ENCODE data around the gene DENR. TPM values are rescaled to one million over a fixed set of nuclear protein-coding genes. Genes with fewer than 3 reads are reported as not detected.
"Not testable (repeated sequence)": the region's sequence is repeated elsewhere in the genome, so short reads cannot be mapped to it uniquely, and the experiment has no call there.

Gene DENR, protein sequence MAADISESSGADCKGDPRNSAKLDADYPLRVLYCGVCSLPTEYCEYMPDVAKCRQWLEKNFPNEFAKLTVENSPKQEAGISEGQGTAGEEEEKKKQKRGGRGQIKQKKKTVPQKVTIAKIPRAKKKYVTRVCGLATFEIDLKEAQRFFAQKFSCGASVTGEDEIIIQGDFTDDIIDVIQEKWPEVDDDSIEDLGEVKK
- 46.3 to 57.6 TPM (median 49.6 TPM) in 3 replicates for total RNA-seq
- long read RNA-seq, partial matches to known transcripts: 9 of 10 reads
- long read RNA-seq, other reads (novel, unspliced or antisense): 1 of 10 reads

DNA sequence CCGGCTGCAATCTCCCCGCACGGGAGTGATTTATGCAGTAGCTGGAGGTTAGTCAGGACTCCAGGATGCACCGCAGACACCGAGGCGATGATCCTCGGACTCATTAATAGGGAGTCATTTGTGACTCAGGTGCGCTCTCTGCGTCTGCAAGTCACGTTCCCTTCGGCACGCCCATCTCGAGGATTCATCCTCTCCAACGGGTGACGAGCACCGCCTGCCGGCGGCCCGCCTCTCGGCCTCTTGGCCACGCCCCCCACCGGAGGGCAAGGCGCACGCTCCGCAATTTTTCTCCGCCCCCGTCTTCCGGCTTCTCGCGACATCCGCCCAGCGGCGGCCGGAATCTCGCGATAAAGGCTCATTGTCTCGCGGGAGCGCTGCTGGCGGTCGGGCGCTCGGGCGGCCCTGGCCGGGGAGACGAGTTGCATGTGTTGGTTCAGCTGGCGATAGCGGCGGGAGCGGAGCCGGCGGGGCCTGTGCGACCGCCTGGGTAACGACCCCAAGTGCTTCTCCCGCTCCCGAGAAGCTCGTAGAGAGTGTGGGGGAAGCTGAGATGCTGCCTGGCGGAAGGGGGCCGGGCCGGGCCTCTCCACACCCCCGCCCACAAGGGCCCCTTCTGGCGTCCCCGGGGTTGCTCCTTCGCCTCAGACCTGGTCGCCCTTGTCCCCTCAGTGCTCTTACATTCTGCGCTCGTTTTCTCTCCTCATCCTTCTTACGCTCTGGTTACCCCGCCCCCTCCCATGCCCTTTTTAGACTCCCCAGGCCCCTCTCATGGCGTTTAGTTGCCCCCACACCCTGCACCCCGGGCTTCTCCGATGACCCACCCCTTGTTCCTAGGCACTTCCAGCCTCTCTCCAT is at the start of gene DENR:
TSS of gene DENR (plus strand) at position 361 of the 855 bp plus-strand sequence. CDS start 878 bp downstream, outside the sequence.
- Mint-ChIP-seq H3K4me1 (ENCODE audit: low read depth) (peaks cover 31% of the 10 kb centered on the region), H3K27me3 (ENCODE audit: low read depth) (no peaks in the 10 kb centered on the region)

DNA sequence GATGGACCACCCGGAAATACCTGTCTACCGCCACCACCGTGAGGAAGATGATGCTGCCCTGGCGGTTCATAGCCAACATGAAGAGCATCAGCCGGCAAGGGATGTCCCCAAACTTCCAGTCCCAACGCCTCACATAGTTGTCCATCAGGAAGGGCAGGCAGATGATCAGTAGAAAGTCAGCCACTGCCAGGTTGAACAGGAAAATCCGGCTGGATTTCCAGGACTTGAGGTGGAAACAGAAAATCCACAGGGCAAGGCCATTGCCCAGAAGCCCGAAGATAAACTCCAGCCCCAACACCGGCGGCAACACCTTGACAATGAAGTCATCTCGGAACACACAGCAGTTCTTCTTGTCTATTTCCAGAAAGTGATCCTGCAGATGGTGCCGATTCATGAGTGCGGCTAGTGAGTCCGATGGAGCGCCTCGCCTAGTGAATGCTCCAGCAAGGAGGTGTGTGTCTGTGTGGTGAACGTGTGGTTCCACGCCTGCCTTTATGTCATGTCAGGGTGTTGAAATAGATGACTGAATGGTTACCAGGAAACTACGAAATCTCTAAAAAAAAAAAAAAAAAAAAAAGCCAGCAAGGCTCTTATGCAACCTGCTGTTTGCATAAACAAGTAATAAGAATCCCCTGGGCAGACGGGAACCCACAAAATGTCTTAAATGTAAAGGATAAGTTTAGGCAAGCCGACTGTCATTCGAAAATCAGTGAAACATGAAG is 49.6 kb upstream of the DENR start, which contains the start of gene HCAR2:
TSS of gene HCAR2 (minus strand) at position 468 of the 722 bp plus-strand sequence. CDS start at position 394, 74 bp downstream.
- H3K27me3 Mint-ChIP-seq (ENCODE audit: low read depth); H3K4me1 Mint-ChIP-seq (ENCODE audit: low read depth); H3K9me3 Mint-ChIP-seq (ENCODE audit: low read depth); H3K36me3 Mint-ChIP-seq (ENCODE audit: low read depth); DNase-seq (ENCODE audit: low spot score); H3K27ac Mint-ChIP-seq (ENCODE audit: unreplicated experiment); H3K4me3 Mint-ChIP-seq (ENCODE audit: unreplicated experiment): not testable (repeated sequence)

More for the DNA sequence above, at the start of gene DENR:
- no peaks in the 10 kb centered on the region for H3K9me3 Mint-ChIP-seq (ENCODE audit: low read depth)
- peak within 1 kb of the TSS; percentile 97 for H3K4me3 Mint-ChIP-seq (ENCODE audit: unreplicated experiment)
- H3K27ac Mint-ChIP-seq (ENCODE audit: unreplicated experiment): peak within 1 kb of the TSS; percentile 97
- H3K36me3 Mint-ChIP-seq (ENCODE audit: low read depth): peaks cover 30% of the 10 kb centered on the region
- TF ChIP-seq, protein P1, sequence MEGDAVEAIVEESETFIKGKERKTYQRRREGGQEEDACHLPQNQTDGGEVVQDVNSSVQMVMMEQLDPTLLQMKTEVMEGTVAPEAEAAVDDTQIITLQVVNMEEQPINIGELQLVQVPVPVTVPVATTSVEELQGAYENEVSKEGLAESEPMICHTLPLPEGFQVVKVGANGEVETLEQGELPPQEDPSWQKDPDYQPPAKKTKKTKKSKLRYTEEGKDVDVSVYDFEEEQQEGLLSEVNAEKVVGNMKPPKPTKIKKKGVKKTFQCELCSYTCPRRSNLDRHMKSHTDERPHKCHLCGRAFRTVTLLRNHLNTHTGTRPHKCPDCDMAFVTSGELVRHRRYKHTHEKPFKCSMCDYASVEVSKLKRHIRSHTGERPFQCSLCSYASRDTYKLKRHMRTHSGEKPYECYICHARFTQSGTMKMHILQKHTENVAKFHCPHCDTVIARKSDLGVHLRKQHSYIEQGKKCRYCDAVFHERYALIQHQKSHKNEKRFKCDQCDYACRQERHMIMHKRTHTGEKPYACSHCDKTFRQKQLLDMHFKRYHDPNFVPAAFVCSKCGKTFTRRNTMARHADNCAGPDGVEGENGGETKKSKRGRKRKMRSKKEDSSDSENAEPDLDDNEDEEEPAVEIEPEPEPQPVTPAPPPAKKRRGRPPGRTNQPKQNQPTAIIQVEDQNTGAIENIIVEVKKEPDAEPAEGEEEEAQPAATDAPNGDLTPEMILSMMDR (IDR thresholded peaks at IDR 0.05): peak; percentile 95
- DNase-seq (ENCODE audit: low spot score): peak; percentile 99

DNA sequence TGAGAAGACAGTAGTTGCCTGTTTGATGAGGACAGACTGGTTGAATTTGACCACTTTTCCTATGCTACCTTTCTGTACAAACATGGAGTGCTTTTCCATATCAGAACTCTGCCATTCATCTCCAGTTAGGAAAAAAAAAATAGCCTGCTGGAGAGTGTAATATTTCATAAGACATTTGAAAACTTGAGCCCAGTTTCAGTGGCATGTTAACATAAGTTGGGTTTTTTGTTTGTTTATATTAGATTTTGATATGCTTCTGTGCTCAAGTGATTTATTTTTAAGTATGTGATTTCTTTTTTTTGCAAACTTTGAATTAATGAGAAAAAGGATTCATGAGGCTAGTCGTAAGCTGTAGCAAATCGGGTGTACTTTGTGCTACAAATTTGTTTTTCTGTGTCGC is 48.8 kb upstream of the DENR start:
- H3K36me3 Mint-ChIP-seq (ENCODE audit: low read depth); DNase-seq (ENCODE audit: low spot score); H3K27ac Mint-ChIP-seq (ENCODE audit: unreplicated experiment): not testable (repeated sequence)

DNA sequence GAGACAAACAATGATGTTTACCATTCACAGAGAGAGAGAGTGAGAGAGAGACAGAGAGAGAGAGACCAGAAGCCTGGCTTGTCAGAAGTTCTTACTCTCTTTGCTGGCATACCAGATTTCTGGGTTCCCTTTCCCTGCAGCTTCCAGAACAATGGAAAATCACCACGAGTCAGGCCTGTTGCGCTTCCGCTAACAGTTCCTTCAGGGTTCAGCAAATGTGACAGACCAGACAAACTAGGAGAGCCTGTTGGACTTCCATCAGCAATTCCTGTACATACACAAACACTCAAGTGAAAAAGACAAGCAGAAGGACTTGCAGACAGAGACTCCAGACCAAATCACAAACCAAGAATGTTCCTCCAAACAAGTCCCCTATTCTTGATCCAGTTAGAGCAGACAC is 43.3 kb upstream of the DENR start:
- H3K27ac Mint-ChIP-seq (ENCODE audit: unreplicated experiment); H3K36me3 Mint-ChIP-seq (ENCODE audit: low read depth); DNase-seq (ENCODE audit: low spot score); H3K4me3 Mint-ChIP-seq (ENCODE audit: unreplicated experiment); H3K27me3 Mint-ChIP-seq (ENCODE audit: low read depth); H3K4me1 Mint-ChIP-seq (ENCODE audit: low read depth); H3K9me3 Mint-ChIP-seq (ENCODE audit: low read depth): not testable (repeated sequence)

More for the DNA sequence above, 48.8 kb upstream of the DENR start:
- not testable (repeated sequence) for H3K27me3 Mint-ChIP-seq (ENCODE audit: low read depth); H3K4me1 Mint-ChIP-seq (ENCODE audit: low read depth); H3K4me3 Mint-ChIP-seq (ENCODE audit: unreplicated experiment); H3K9me3 Mint-ChIP-seq (ENCODE audit: low read depth)

DNA sequence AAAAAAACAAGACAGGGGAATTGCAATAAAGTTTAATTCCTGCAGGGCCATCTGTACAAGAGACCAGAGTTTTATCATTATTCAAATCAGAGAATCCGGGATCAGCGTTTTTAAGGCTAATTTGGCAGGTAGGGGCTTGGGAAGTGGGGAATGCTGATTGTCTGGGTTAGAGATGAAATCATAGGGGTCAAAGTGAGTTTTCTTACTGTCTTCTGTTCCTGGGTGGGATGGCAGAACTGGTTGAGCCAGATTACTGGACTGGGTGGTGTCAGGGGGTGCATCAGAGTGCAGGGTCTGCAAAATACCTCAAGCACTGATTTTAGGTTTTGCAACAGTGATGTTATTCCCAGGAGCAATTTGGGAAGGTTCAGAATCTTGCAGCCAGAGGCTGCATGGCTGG is 42.3 kb upstream of the DENR start:
- not testable (repeated sequence) for H3K4me3 Mint-ChIP-seq (ENCODE audit: unreplicated experiment); DNase-seq (ENCODE audit: low spot score); H3K36me3 Mint-ChIP-seq (ENCODE audit: low read depth); H3K27me3 Mint-ChIP-seq (ENCODE audit: low read depth); H3K4me1 Mint-ChIP-seq (ENCODE audit: low read depth); H3K27ac Mint-ChIP-seq (ENCODE audit: unreplicated experiment); H3K9me3 Mint-ChIP-seq (ENCODE audit: low read depth)

DNA sequence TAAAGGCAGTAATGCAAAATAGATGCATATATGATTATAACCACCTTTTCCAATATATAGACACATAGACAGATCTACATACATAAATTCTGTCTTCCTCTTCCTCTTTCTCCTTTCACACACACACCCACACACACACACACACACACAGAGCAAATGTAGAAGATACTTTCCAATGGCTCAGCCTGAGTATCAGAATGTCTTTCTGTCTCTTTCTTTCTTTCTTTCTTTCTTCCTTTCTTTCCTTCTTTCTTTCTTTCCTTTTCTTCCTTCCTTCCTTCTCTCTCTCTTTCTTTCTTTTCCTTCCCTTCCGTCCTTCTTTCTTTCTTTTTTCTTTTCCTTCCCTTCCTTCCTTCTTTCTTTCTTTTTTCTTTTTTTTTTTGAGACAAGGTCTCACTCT is 41.4 kb upstream of the DENR start:
- H3K36me3 Mint-ChIP-seq (ENCODE audit: low read depth); H3K9me3 Mint-ChIP-seq (ENCODE audit: low read depth); H3K27ac Mint-ChIP-seq (ENCODE audit: unreplicated experiment); DNase-seq (ENCODE audit: low spot score); H3K27me3 Mint-ChIP-seq (ENCODE audit: low read depth); H3K4me1 Mint-ChIP-seq (ENCODE audit: low read depth); H3K4me3 Mint-ChIP-seq (ENCODE audit: unreplicated experiment): not testable (repeated sequence)

DNA sequence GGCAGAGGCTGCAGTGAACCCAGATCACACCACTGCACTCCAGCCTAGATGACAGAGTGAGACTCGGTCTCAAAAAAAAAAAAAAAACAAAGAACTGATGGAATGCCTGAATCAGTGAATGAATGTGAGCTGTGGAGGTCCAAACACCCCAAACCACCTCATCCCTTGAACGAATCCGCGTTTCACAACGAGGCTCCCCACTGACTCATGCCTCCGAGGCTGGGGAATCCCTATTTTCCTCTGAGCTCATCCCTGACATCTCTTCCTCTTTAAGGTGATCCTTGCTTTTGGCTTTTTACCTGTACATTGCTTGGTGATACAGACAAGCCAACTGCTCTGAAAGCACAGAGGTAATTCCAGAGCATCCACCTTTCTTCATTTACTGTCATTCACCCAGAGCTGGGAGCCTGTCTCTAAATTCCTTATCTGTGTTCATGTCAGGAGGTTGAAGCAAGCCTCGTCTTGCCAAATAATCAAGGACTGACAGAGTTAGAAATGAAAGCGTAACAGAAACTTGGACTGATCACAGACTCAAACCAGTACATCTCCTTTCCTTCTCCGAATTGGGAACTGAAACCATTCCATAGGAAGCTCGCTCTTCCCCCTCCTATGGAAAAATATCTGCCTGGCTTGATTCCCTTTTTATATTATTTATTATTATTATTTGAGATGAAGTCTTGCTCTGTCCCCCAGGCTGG is 39.0 kb upstream of the DENR start:
- not testable (repeated sequence) for DNase-seq (ENCODE audit: low spot score); H3K27ac Mint-ChIP-seq (ENCODE audit: unreplicated experiment); H3K9me3 Mint-ChIP-seq (ENCODE audit: low read depth); H3K4me1 Mint-ChIP-seq (ENCODE audit: low read depth); H3K36me3 Mint-ChIP-seq (ENCODE audit: low read depth); H3K4me3 Mint-ChIP-seq (ENCODE audit: unreplicated experiment); H3K27me3 Mint-ChIP-seq (ENCODE audit: low read depth)

DNA sequence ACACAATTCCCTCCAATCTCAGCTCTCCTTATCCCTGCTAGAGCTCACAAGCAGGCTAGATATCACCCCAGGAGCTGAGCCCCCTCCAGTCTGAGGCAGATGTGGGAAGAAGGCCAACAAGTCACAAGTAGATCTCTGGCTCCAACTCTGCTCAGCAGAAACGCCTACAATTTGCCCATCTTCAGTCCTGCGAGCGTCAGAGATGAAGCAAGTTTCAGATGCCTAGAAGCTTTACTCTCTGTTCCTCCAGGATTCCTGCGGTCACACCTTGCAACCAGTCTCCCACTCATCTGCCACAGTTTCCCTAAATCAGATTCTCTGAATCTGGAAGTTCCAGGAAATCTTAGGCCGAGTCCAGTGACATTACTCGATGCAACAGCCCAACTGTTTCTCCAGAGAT is 37.4 kb upstream of the DENR start:
- H3K27me3 Mint-ChIP-seq (ENCODE audit: low read depth); H3K4me1 Mint-ChIP-seq (ENCODE audit: low read depth); H3K4me3 Mint-ChIP-seq (ENCODE audit: unreplicated experiment); H3K9me3 Mint-ChIP-seq (ENCODE audit: low read depth); H3K27ac Mint-ChIP-seq (ENCODE audit: unreplicated experiment); DNase-seq (ENCODE audit: low spot score); H3K36me3 Mint-ChIP-seq (ENCODE audit: low read depth): not testable (repeated sequence)

DNA sequence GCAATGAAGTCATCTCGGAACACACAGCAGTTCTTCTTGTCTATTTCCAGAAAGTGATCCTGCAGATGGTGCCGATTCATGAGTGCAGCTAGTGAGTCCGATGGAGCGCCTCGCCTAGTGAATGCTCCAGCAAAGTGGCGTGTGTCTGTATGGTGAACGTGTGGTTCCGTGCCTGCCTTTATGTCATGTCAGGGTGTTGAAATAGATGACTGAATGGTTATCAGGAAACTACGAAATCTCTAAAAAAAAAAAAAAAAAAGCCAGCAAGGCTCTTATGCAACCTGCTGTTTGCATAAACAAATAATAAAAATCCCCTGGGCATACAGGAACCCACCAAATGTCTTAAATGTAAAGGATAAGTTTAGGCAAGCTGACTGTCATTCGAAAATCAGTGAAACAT is 36.0 kb upstream of the DENR start, which contains the start of gene HCAR3:
TSS of gene HCAR3 (minus strand) at position 154 of the 400 bp plus-strand sequence. CDS start at position 80, 74 bp downstream.
- H3K9me3 Mint-ChIP-seq (ENCODE audit: low read depth); H3K36me3 Mint-ChIP-seq (ENCODE audit: low read depth); DNase-seq (ENCODE audit: low spot score); H3K4me3 Mint-ChIP-seq (ENCODE audit: unreplicated experiment); H3K27me3 Mint-ChIP-seq (ENCODE audit: low read depth); H3K27ac Mint-ChIP-seq (ENCODE audit: unreplicated experiment): not testable (repeated sequence)
- peaks cover 11% of the 10 kb centered on the region for H3K4me1 Mint-ChIP-seq (ENCODE audit: low read depth)

Measured in chondrocyte (in vitro differentiated cells).